ENCODE measurements around the gene KRT38. TPM values are rescaled to one million over a fixed set of nuclear protein-coding genes. Genes with fewer than 3 reads are reported as not detected.

Gene KRT38
- total RNA-seq, 1 donor from 2014 or later: not detected

DNA sequence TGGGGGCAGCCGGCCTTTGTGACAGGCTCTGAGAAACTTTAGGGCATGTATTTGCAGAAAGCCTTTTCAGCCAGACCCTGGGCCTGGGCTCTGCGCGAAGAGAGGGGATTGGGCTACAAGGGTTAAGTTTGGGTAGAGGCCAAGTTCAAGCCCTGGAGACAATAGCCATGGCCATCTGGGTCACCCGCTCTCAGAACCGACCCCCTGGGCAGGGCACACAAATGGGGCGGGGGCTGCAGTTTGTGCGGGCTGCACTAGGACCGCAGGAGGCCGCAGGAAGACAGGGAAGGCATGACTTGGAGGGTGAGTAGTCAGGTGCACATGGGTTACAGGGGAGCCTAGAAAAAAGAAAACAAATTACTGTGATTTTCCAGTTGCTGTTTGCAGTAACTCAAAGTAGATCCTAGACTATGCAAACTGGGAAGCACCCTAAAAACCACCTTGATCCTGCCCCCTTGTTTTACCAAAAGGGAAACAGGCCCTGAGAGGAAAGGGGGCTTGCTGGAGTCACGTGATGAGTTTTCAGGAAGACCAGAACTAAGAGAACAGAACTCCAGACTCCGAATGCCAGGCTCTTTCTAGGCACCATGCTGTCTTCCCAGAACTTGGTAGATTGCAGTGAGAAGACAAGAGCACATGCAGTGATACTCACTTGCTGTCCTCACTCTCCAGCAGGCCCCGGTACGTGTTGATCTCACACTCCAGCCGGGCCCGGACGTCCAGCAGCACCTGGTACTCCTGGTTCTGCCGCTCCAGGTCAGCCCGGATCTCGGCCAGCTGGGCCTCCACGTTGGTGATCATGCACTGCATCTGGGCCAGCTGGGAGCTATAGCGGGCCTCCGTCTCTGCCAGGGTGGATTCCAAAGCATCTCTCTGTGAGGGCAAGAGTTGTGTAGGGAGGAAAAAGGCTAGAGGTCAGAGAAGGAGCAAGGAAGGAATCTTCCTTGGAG lies 36.4 kb upstream of the KRT38 start:
- Mint-ChIP-seq H3K27ac (no peak overlapping the region), H3K4me3 (no peak overlapping the region), H3K36me3 (ENCODE audit: low read depth) (no peaks in the 10 kb centered on the region), H3K27me3 (ENCODE audit: insufficient read depth) (peaks cover 8% of the 10 kb centered on the region), H3K4me1 (ENCODE audit: low read depth) (no peaks in the 10 kb centered on the region), H3K9me3 (no peaks in the 10 kb centered on the region)
- no peak for DNase-seq (ENCODE audit: low spot score)
- intact Hi-C loops (cut with micrococcal nuclease): no loop called here

DNA sequence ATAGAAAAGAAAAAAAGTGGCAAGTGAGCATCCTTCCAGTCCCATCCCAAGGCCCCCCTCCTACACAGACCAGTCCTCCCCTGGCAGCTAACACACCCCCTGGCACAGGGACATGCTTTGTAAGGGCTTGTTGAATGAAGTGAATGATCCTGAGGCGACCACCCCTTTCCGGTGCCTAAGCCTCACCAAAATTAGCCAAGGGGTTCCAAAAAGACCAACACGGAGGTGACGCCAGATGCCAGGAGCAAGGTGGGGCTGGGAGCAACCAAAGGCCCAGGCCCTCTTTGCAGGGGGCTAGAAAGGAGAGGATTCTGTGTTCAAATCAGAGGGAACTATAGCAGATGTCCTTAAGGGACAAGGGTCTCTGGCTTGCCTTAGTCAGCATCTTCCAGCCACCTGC lies 34.6 kb upstream of the KRT38 start:
- Mint-ChIP-seq H3K4me3 (no peak overlapping the region), H3K27ac (no peak overlapping the region), H3K9me3 (no peaks in the 10 kb centered on the region), H3K36me3 (ENCODE audit: low read depth) (no peaks in the 10 kb centered on the region), H3K4me1 (ENCODE audit: low read depth) (no peaks in the 10 kb centered on the region), H3K27me3 (ENCODE audit: insufficient read depth) (peaks cover 8% of the 10 kb centered on the region)
- DNase-seq (ENCODE audit: low spot score): no peak
- intact Hi-C loops (cut with micrococcal nuclease): no loop called here

DNA sequence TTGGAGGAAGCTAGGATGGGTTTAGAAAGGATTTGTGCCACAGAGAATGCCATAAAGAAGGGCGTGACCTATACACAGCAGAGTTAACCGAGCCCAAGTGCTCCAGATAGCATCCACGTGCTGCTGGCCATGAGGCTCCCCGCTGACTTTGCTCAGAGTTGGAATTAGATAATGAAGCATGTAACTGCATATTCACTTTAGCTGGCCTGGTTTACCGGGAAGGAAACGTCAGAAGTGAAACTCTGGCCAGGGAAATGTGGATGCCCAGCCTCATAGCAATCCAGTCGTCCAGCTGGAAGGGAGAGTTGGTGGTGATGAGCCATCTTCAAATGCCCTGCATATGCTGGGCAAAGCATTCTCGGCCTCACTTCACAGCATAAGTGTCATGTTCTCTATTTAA lies 34.1 kb upstream of the KRT38 start:
- no peak for DNase-seq (ENCODE audit: low spot score)
- H3K9me3 Mint-ChIP-seq: no peaks in the 10 kb centered on the region
- H3K4me3 Mint-ChIP-seq: no peak overlapping the region
- intact Hi-C loops (cut with micrococcal nuclease): no loop called here
- H3K27ac Mint-ChIP-seq: no peak overlapping the region
- H3K36me3 Mint-ChIP-seq (ENCODE audit: low read depth): no peaks in the 10 kb centered on the region
- peaks cover 8% of the 10 kb centered on the region for H3K27me3 Mint-ChIP-seq (ENCODE audit: insufficient read depth)
- H3K4me1 Mint-ChIP-seq (ENCODE audit: low read depth): no peaks in the 10 kb centered on the region

DNA sequence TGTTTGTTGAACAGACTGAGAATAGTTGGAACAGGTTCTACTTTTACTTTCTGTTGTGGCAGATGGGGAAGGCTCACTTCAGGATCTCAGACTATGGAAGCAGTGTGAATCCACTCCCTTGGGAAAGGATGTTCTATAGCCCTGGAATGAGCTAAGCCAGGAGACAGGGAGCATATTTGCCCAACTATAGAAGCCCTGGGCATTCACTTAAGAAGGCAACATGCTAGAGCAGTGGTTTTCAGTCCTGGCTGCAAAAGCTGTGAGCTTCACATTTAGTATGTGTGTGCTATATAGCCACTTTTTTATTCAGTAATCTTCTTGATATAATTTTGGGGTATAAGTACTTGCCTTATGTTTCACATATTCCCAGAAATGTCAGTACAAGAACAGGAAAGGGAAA lies 27.6 kb upstream of the KRT38 start:
- H3K27ac Mint-ChIP-seq: no peak overlapping the region

DNA sequence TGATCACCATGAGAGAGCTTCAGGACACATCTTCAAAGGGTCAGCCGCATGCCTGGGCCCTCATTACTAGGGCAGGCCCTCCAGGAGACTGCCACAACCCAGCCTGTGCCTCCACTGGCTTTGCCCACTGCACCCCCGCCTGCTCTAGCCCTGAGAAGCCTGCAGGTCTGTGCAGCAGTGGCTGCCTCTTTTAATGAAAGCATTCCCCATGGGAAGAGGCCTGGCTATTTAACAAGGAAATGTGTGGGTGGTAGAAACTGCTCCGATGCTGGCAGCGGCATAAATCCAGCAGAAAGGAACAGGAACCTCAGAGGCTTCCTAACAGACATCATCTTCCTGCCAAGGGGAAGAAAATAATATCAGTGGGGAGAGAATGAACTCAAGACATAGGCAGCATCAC lies 26.8 kb upstream of the KRT38 start:
- Mint-ChIP-seq H3K4me1 (ENCODE audit: low read depth) (no peaks in the 10 kb centered on the region), H3K36me3 (ENCODE audit: low read depth) (no peaks in the 10 kb centered on the region), H3K4me3 (no peak overlapping the region), H3K27ac (no peak overlapping the region), H3K27me3 (ENCODE audit: insufficient read depth) (peaks cover 6% of the 10 kb centered on the region), H3K9me3 (no peaks in the 10 kb centered on the region)
- no peak for DNase-seq (ENCODE audit: low spot score)
- intact Hi-C loops (cut with micrococcal nuclease): no loop called here

More for the DNA sequence above, 27.6 kb upstream of the KRT38 start:
- Mint-ChIP-seq H3K36me3 (ENCODE audit: low read depth) (no peaks in the 10 kb centered on the region), H3K4me3 (no peak overlapping the region), H3K9me3 (no peaks in the 10 kb centered on the region), H3K27me3 (ENCODE audit: insufficient read depth) (peaks cover 10% of the 10 kb centered on the region), H3K4me1 (ENCODE audit: low read depth) (no peaks in the 10 kb centered on the region)
- intact Hi-C loops (cut with micrococcal nuclease): no loop called here
- no peak for DNase-seq (ENCODE audit: low spot score)

DNA sequence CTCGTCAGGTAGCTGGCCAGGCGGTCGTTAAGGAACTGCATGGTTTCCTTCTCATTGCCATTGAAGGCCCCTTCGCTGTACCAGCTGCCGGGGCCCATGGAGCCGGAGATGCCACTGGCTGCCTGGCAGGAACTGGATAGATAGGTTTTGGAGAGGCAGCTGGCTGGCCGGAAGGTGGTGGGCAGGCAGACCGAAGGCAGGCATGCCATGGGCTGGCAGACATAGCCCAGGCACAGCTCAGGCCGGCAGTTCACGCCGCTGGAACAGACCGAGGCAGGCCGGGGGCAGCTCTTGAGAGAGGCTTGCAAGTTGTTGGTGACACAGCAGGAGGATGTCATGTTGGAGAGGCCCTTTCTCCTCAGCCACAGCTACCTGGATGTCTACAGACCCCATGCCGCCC lies 26.2 kb upstream of the KRT38 start, which contains the start of gene KRT32:
TSS of gene KRT32 (minus strand) at position 399 of the 400 bp plus-strand sequence. CDS start at position 338, 61 bp downstream.
- Mint-ChIP-seq H3K36me3 (ENCODE audit: low read depth) (no peaks in the 10 kb centered on the region), H3K9me3 (no peaks in the 10 kb centered on the region), H3K4me3 (no peak within 1 kb of the TSS), H3K4me1 (ENCODE audit: low read depth) (no peaks in the 10 kb centered on the region), H3K27me3 (ENCODE audit: insufficient read depth) (peaks cover 6% of the 10 kb centered on the region), H3K27ac (no peak within 1 kb of the TSS)
- intact Hi-C loops (cut with micrococcal nuclease): no loop called here
- DNase-seq (ENCODE audit: low spot score): no peak

DNA sequence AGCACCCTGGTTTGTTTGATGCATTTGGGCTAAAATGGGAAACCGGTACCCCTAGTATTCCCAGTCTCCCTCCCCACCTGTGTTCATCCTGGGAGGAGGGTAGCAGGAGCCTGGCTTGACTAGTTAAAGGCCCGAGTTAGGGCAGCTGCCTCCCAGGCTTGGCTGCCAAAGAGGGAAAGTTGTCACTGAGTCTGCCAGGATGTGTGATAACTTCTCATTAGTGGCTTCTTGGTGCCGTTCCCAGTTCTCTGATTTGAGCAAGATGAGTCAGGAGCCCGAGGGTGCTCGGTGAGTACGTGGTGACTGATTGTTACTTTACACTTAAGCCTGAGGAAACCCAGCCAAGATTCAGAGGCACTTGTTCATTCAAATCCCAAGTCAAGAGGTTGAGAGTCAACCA lies 23.9 kb upstream of the KRT38 start:
- Mint-ChIP-seq H3K27me3 (ENCODE audit: insufficient read depth) (peaks cover 7% of the 10 kb centered on the region), H3K27ac (no peak overlapping the region), H3K4me1 (ENCODE audit: low read depth) (no peaks in the 10 kb centered on the region), H3K9me3 (no peaks in the 10 kb centered on the region), H3K4me3 (no peak overlapping the region), H3K36me3 (ENCODE audit: low read depth) (no peaks in the 10 kb centered on the region)
- no peak for DNase-seq (ENCODE audit: low spot score)
- intact Hi-C loops (cut with micrococcal nuclease): no loop called here

DNA sequence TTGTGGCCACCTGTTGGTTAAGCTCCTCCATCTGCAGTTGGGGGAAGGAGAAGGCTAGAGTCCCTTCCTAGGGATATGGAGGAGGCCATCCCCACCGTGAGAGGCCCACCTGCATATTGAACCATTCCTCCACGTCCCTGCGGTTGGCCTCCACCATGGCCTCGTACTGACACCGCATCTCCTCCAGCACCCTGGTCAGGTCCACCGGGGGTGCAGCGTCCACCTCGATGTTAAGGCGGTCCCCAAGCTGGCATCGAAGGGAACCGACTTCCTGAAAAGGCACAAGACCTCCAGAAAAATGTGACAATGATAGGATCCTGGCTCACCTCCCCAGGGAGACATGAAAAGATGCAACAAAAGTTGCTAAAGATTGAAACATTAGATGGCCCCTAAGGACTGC lies 23.4 kb upstream of the KRT38 start:
- intact Hi-C loops (cut with micrococcal nuclease): no loop called here
- Mint-ChIP-seq H3K36me3 (ENCODE audit: low read depth) (no peaks in the 10 kb centered on the region), H3K4me3 (no peak overlapping the region), H3K9me3 (no peaks in the 10 kb centered on the region), H3K27ac (no peak overlapping the region), H3K27me3 (ENCODE audit: insufficient read depth) (peaks cover 7% of the 10 kb centered on the region), H3K4me1 (ENCODE audit: low read depth) (no peaks in the 10 kb centered on the region)
- DNase-seq (ENCODE audit: low spot score): no peak

DNA sequence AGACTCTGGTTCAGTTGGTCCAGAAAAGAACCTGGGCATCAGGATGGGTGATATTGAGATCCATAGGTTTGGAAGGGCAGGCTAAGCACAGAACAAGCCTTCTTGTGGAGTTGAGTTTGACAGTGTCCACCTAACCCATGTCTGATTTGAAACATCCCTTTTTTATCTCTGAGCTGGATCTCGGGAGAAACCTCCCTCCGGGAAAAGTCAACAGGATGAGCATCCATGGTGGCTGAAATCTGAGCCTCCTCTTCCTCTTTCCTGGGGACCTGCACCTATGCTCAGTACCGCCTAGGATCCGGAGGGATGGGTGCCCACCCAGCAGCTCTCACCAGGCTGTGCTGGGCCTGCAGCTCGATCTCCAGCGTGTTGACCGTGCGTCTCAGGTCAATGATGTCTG lies 23.0 kb upstream of the KRT38 start:
- intact Hi-C loops (cut with micrococcal nuclease): no loop called here
- H3K4me3 Mint-ChIP-seq: no peak overlapping the region
- no peaks in the 10 kb centered on the region for H3K9me3 Mint-ChIP-seq
- DNase-seq (ENCODE audit: low spot score): no peak
- no peaks in the 10 kb centered on the region for H3K36me3 Mint-ChIP-seq (ENCODE audit: low read depth)
- peaks cover 7% of the 10 kb centered on the region for H3K27me3 Mint-ChIP-seq (ENCODE audit: insufficient read depth)
- no peaks in the 10 kb centered on the region for H3K4me1 Mint-ChIP-seq (ENCODE audit: low read depth)
- no peak overlapping the region for H3K27ac Mint-ChIP-seq

DNA sequence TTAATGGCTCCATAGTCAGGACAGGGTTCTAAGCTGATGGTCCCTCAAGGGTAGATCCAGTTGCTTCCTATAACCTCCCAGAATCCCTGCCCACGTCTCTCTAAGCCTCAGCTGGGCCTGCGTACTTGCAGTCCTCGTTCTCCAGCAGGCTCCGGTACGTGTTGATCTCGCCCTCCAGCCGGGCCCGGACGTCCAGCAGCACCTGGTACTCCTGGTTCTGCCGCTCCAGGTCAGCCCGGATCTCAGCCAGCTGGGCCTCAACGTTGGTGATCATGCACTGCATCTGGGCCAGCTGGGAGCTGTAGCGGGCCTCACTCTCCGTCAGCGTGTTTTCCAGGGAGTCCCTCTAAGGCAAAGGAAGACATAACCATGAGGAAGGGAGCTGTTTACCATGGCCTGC lies 21.9 kb upstream of the KRT38 start:
- peaks cover 4% of the 10 kb centered on the region for H3K27me3 Mint-ChIP-seq (ENCODE audit: insufficient read depth)
- H3K9me3 Mint-ChIP-seq: no peaks in the 10 kb centered on the region
- no peak overlapping the region for H3K27ac Mint-ChIP-seq
- no peaks in the 10 kb centered on the region for H3K36me3 Mint-ChIP-seq (ENCODE audit: low read depth)
- H3K4me1 Mint-ChIP-seq (ENCODE audit: low read depth): no peaks in the 10 kb centered on the region
- no peak for DNase-seq (ENCODE audit: low spot score)
- intact Hi-C loops (cut with micrococcal nuclease): no loop called here
- no peak overlapping the region for H3K4me3 Mint-ChIP-seq

DNA sequence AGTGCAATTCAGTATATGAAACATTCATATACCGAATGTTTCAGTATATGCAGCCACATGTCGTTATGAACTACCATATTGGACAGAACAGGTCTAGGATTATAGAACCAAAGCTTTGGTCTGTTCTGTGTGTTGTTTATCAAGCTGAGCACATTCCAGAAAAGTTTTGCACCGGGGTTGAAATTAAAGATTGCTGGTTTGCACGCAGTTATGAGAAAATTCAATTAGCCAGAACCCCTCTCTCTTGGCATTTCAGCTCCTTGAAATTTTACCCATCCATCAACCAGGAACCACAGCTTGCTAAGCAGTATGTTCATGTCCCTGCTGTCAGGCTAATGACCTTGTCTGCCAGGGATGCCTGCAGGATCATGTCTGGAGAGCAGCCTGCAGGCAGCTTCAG lies 16.9 kb upstream of the KRT38 start:
- no peak overlapping the region for H3K27ac Mint-ChIP-seq
- no peak for DNase-seq (ENCODE audit: low spot score)
- no peaks in the 10 kb centered on the region for H3K9me3 Mint-ChIP-seq
- intact Hi-C loops (cut with micrococcal nuclease): no loop called here
- H3K4me3 Mint-ChIP-seq: no peak overlapping the region
- no peaks in the 10 kb centered on the region for H3K4me1 Mint-ChIP-seq (ENCODE audit: low read depth)
- H3K27me3 Mint-ChIP-seq (ENCODE audit: insufficient read depth): peaks cover 4% of the 10 kb centered on the region
- H3K36me3 Mint-ChIP-seq (ENCODE audit: low read depth): no peaks in the 10 kb centered on the region

DNA sequence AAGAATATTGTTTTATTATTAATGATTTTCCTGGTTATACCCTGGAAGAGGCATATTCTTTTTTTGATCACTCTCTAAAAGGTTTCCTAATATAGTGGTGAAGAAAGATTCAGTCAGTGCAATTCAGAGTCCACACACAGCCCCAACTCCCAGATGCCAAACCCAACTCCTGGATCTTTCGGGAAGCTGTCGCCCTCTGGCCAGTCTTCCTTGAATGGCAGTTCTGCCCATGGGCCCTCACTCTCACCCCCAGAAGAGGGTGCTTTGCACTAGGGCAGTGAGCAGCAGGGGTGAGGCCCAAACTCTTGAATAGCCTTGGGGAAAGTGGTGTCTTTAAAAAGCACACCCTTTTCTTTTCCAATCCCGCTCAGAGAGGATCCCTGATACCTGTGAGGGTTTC lies 15.4 kb upstream of the KRT38 start:
- Mint-ChIP-seq H3K9me3 (no peaks in the 10 kb centered on the region), H3K36me3 (ENCODE audit: low read depth) (no peaks in the 10 kb centered on the region), H3K4me3 (no peak overlapping the region), H3K27me3 (ENCODE audit: insufficient read depth) (peaks cover 7% of the 10 kb centered on the region), H3K4me1 (ENCODE audit: low read depth) (no peaks in the 10 kb centered on the region), H3K27ac (no peak overlapping the region)
- intact Hi-C loops (cut with micrococcal nuclease): no loop called here
- DNase-seq (ENCODE audit: low spot score): no peak

DNA sequence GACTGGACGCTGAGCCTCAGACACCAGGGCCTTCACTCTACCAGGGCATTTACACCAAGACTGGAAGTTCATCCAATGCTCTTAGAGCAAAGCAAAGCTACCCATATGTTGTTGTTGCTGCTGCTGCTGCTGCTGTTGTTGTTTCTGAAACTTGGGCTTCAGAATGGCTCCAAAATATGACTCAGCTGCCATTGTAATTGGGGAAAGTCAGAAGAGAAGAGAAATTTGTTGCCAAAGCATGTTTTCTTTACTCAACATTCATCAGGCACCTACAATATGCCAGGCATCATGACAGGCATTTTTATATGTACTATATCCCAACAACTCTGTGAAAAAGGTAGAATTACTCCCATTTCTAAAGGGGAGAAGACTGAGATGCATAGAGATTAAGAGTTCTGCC lies 14.5 kb upstream of the KRT38 start:
- H3K36me3 Mint-ChIP-seq (ENCODE audit: low read depth): no peaks in the 10 kb centered on the region
- DNase-seq (ENCODE audit: low spot score): no peak
- H3K4me1 Mint-ChIP-seq (ENCODE audit: low read depth): no peaks in the 10 kb centered on the region
- H3K27me3 Mint-ChIP-seq (ENCODE audit: insufficient read depth): peaks cover 7% of the 10 kb centered on the region
- H3K9me3 Mint-ChIP-seq: no peaks in the 10 kb centered on the region
- intact Hi-C loops (cut with micrococcal nuclease): no loop called here
- H3K27ac Mint-ChIP-seq: no peak overlapping the region
- no peak overlapping the region for H3K4me3 Mint-ChIP-seq

All from activated T-helper 1 cell treated with anti-CD3 and anti-CD28 coated beads, Interleukin-12 subunit alpha, Interleukin-12 subunit beta, Interleukin-2, Interleukin-4 antibody, amounts not matched to agents 30 ng/mL and 10 ng/mL and 1 ng/mL, durations not matched to agents 14 hours and 24 hours and 36 hours (primary cell).